ENCODE measurements around the gene CPED1.
"Not testable (repeated sequence)": the region's sequence is repeated elsewhere in the genome, so short reads cannot be mapped to it uniquely, and the experiment has no call there.

CPED1 gene

GRCh38 chr7:121204537-121204936, 216.0 kb downstream of the CPED1 start:
- no peak overlapping the region for H3K4me3 ChIP-seq (replicated peaks in 1 of 2; ENCODE audit: low read depth in 2 of 2, low read length in 2 of 2)
- DNase-seq (ENCODE audit: low read depth in 2 of 2) = no peak
- TF ChIP-seq CTCF (IDR thresholded peaks at IDR 0.05; ENCODE audit: low read depth, low read length) = no peak

GRCh38 chr7:121205777-121206176, 217.3 kb downstream of the CPED1 start:
- H3K4me3 ChIP-seq (replicated peaks in 1 of 2; ENCODE audit: low read depth in 2 of 2, low read length in 2 of 2) = no peak overlapping the region
- TF ChIP-seq CTCF (IDR thresholded peaks at IDR 0.05; ENCODE audit: low read depth, low read length) = no peak
- no peak for DNase-seq (ENCODE audit: low read depth in 2 of 2)

GRCh38 chr7:121211253-121211652, 222.7 kb downstream of the CPED1 start:
- no peak for DNase-seq (ENCODE audit: low read depth in 2 of 2)
- no peak for TF ChIP-seq CTCF (IDR thresholded peaks at IDR 0.05; ENCODE audit: low read depth, low read length)
- H3K4me3 ChIP-seq (replicated peaks in 1 of 2; ENCODE audit: low read depth in 2 of 2, low read length in 2 of 2) = no peak overlapping the region

- DNase-seq (ENCODE audit: low read depth in 2 of 2) = no peak
- no peak for TF ChIP-seq CTCF (IDR thresholded peaks at IDR 0.05; ENCODE audit: low read depth, low read length)
- H3K4me3 ChIP-seq (replicated peaks in 1 of 2; ENCODE audit: low read depth in 2 of 2, low read length in 2 of 2) = no peak overlapping the region
These were observed 223.5 kb downstream of the CPED1 start for GRCh38 chr7:121212036-121212435.

GRCh38 chr7:121214657-121215056, 226.1 kb downstream of the CPED1 start:
- no peak overlapping the region for H3K4me3 ChIP-seq (replicated peaks in 1 of 2; ENCODE audit: low read depth in 2 of 2, low read length in 2 of 2)
- TF ChIP-seq CTCF (IDR thresholded peaks at IDR 0.05; ENCODE audit: low read depth, low read length) = no peak
- DNase-seq (ENCODE audit: low read depth in 2 of 2) = no peak

GRCh38 chr7:121219026-121219425, 230.5 kb downstream of the CPED1 start:
- DNase-seq (ENCODE audit: low read depth in 2 of 2) = no peak
- H3K4me3 ChIP-seq (replicated peaks in 1 of 2; ENCODE audit: low read depth in 2 of 2, low read length in 2 of 2) = no peak overlapping the region
- TF ChIP-seq CTCF (IDR thresholded peaks at IDR 0.05; ENCODE audit: low read depth, low read length) = no peak

GRCh38 chr7:121221108-121221507, 232.6 kb downstream of the CPED1 start:
- not testable (repeated sequence) for H3K4me3 ChIP-seq (replicated peaks in 1 of 2; ENCODE audit: low read depth in 2 of 2, low read length in 2 of 2); DNase-seq (ENCODE audit: low read depth in 2 of 2)
